Measurements from ENCODE around the gene INPP1.

- peak; percentile 14 for TF ChIP-seq CTCF (conservative IDR thresholded peaks at IDR 0.05)
- TF ChIP-seq ZFX (IDR thresholded peaks at IDR 0.05), result peak; percentile 72
Observed at GRCh38 chr2:190407662-190408537, 64.5 kb downstream of the INPP1 start, which contains the start of gene MFSD6.

All from C4-2B (cell line).